K562 (cell line): ENCODE data around the gene NAA80. TPM values are rescaled to one million over a fixed set of nuclear protein-coding genes. Genes with fewer than 3 reads are reported as not detected.

Source experiments
- ATAC-seq: fragments of 200-7000 bp; cut with Tn5 transposase; 3 replicates; pipeline ENCODE4 v1.9.1; 2020; ENCODE audit warnings: moderate library complexity
- BruUV-seq: library from RNA; stranded (reverse); fragments of 400-500 nt; replicated peaks from 2 replicates; lab custom pipeline; 2021; lab: Mats Ljungman, UMichigan
- CTCF ChIA-PET: fragments of 300-600 bp; formaldehyde crosslinking; extraction: SDS; loops from one replicate; lab custom pipeline; 2021; ENCODE audit warnings: low intra/inter-chr PET ratio; lab: Yijun Ruan, JAX
- POLR2A ChIA-PET: fragments of 300-600, 350-650 bp; sonication (Branson Sonifier 250); formaldehyde crosslinking; extraction: SDS; loops from one replicate; lab custom pipeline; 2021; ENCODE audit warnings: antibody characterized with exemption, inconsistent platforms; lab: Yijun Ruan, JAX
- DNase-seq, 4 experiments: peaks; one replicate each; pipeline versions ENCODE4 v3.0.0 to v3.0.0-alpha.2; 2011 to 2018; ENCODE audit warnings: low spot score in 3 of 4, mixed read lengths in 3 of 4; ENCODE audit errors: extremely low read depth in 1 of 4
- FAIRE-seq: peaks from 2 replicates; lab custom pipeline; 2011; peaks lifted over from hg19 to GRCh38; lab: Jason Lieb, UNC
- H2AFZ ChIP-seq: 2 replicates; pipeline ENCODE4 v1.6.0; 2011; ENCODE audit warnings: low read depth, low read length, control low read depth, inconsistent platforms
- H3K27ac ChIP-seq: fragments of 200-600 bp; 3 replicates; pipeline ENCODE4 v1.8.0; 2011; ENCODE audit warnings: low read depth, mild to moderate bottlenecking, control low read depth, inconsistent platforms, low read length, moderate library complexity, mixed read lengths; ENCODE audit errors: extremely low read depth
- H3K27me3 ChIP-seq, 2 experiments: fragments of 300-600 bp in 1 of 2; 2 replicates in 1 of 2; 3 replicates in 1 of 2; pipeline versions ENCODE4 v1.6.0 to v1.8.0; 2011; ENCODE audit warnings: inconsistent platforms in 2 of 2, low read length in 2 of 2, mild to moderate bottlenecking in 1 of 2, mixed read lengths in 1 of 2, moderate library complexity in 1 of 2; ENCODE audit not compliant: control insufficient read depth in 2 of 2, insufficient read depth in 2 of 2
- H3K36me3 ChIP-seq: fragments of 300-600 bp; 3 replicates; pipeline ENCODE4 v1.8.0; 2011; ENCODE audit warnings: mild to moderate bottlenecking, low read length, inconsistent platforms; ENCODE audit not compliant: control insufficient read depth, insufficient read depth
- H3K4me1 ChIP-seq, 2 experiments: fragments of 200-600 bp in 1 of 2; replicated peaks in 1 of 2; 2 replicates in 1 of 2; 3 replicates in 1 of 2; pipeline versions ENCODE4 v1.5.1 to v1.8.0; 2011; ENCODE audit warnings: inconsistent platforms in 2 of 2, low read length in 2 of 2, mild to moderate bottlenecking in 1 of 2, mixed read lengths in 1 of 2, moderate library complexity in 1 of 2; ENCODE audit not compliant: control insufficient read depth in 2 of 2, insufficient read depth in 2 of 2
- H3K4me2 ChIP-seq: 2 replicates; pipeline ENCODE4 v1.6.1; 2011; ENCODE audit warnings: low read length, control low read depth, inconsistent platforms, mixed read lengths; ENCODE audit not compliant: insufficient read depth
- H3K4me3 ChIP-seq: fragments of 200-600 bp; sonication (generic), shearing (Covaris generic); 2 replicates; pipeline ENCODE4 v1.5.1; 2016; ENCODE audit warnings: control low read depth, inconsistent platforms
- H3K79me2 ChIP-seq: fragments of 200-600 bp; 3 replicates; pipeline ENCODE4 v1.8.0; 2011; ENCODE audit warnings: low read length, inconsistent platforms; ENCODE audit not compliant: control insufficient read depth, insufficient read depth
- H3K9ac ChIP-seq, 2 experiments: 2 replicates each; pipeline versions ENCODE4 v1.6.0 to v1.6.1; 2011; ENCODE audit warnings: low read depth in 2 of 2, low read length in 2 of 2, control low read depth in 1 of 2, inconsistent platforms in 1 of 2, mild to moderate bottlenecking in 1 of 2, mixed read lengths in 1 of 2; ENCODE audit not compliant: insufficient read depth in 1 of 2
- H3K9me1 ChIP-seq: one replicate; pipeline ENCODE4 v1.6.0; 2011; ENCODE audit warnings: inconsistent platforms, mild to moderate bottlenecking, low read length, moderate library complexity; ENCODE audit not compliant: control insufficient read depth, insufficient read depth
- H3K9me3 ChIP-seq: replicated peaks from 2 replicates; pipeline ENCODE4 v1.5.1; 2011; ENCODE audit warnings: low read depth, low read length, inconsistent platforms; ENCODE audit not compliant: control insufficient read depth, insufficient read depth
- H4K20me1 ChIP-seq: replicated peaks from 2 replicates; pipeline ENCODE4 v1.6.1; 2011; ENCODE audit warnings: low read length, inconsistent platforms, mixed read lengths; ENCODE audit not compliant: control insufficient read depth, insufficient read depth
- ARID2 ChIP-seq: fragments of 450-650 bp; IDR thresholded peaks from 2 replicates; pipeline ENCODE4 v1.6.1; 2017; ENCODE audit warnings: antibody characterized with exemption, mild to moderate bottlenecking
- BRD9 ChIP-seq: fragments of 450-650 bp; IDR thresholded peaks from 2 replicates; pipeline ENCODE4 v1.6.1; 2018; ENCODE audit warnings: low read depth; ENCODE audit not compliant: partially characterized antibody
- GATAD2B ChIP-seq: fragments of 450-650 bp; IDR thresholded peaks from 2 replicates; pipeline ENCODE4 v1.6.1; 2017; ENCODE audit warnings: mild to moderate bottlenecking, borderline replicate concordance
- HIVEP1 ChIP-seq: fragments of 250-450 bp; sonication (Bioruptor Pico); IDR thresholded peaks from 2 replicates; pipeline ENCODE4 v1.4.0; 2020; ENCODE audit warnings: mild to moderate bottlenecking
- IRF2 ChIP-seq: sonication (generic); formaldehyde crosslinking; IDR thresholded peaks from 2 replicates; pipeline ENCODE4 v1.8.1; 2022; ENCODE audit warnings: mild to moderate bottlenecking, missing genetic modification reagents
- MEF2D ChIP-seq: conservative IDR thresholded peaks from 2 replicates; pipeline ENCODE4 v1.6.1; 2016; ENCODE audit warnings: low read depth, missing genetic modification characterization, missing compliant biosample characterization
- TCF3 ChIP-seq: sonication (generic); formaldehyde crosslinking; IDR thresholded peaks from 2 replicates; pipeline ENCODE4 v1.4.0; 2020; ENCODE audit warnings: mild to moderate bottlenecking, missing genetic modification reagents
- XRCC3 ChIP-seq: fragments of 450-650 bp; IDR thresholded peaks from 2 replicates; pipeline ENCODE4 v1.6.1; 2017; ENCODE audit warnings: mild to moderate bottlenecking, moderate library complexity
- ZBTB7A ChIP-seq: IDR thresholded peaks from 2 replicates; pipeline ENCODE4 v1.6.1; 2011; ENCODE audit warnings: low read depth, mild to moderate bottlenecking, low read length, moderate library complexity, borderline replicate concordance; ENCODE audit not compliant: control insufficient read depth
- ZEB2 ChIP-seq: fragments of 450-650 bp; IDR thresholded peaks from 2 replicates; pipeline ENCODE4 v1.6.1; 2016
- ZNF134 ChIP-seq: fragments of 250-450 bp; sonication (Bioruptor Pico); conservative IDR thresholded peaks from 2 replicates; pipeline ENCODE4 v1.4.0; 2020
- ZNF212 ChIP-seq: fragments of 450-650 bp; formaldehyde crosslinking; IDR thresholded peaks from 2 replicates; pipeline ENCODE4 v1.4.0; 2020; ENCODE audit warnings: mild to moderate bottlenecking
- ZNF707 ChIP-seq: fragments of 250-450 bp; sonication (Bioruptor Pico); conservative IDR thresholded peaks from 2 replicates; pipeline ENCODE4 v1.8.0; 2022; ENCODE audit warnings: inconsistent platforms, mild to moderate bottlenecking, moderate library complexity
- WGBS: fragments of 100-300 bp; shearing (Covaris generic); methylation state at CpG from one replicate; pipeline ENCODE4 v1.1.6; 2016; ENCODE audit warnings: low coverage, mixed read lengths; ENCODE audit not compliant: insufficient coverage; ENCODE audit errors: missing lambda C conversion rate; 5-methylcytosine and 5-hydroxymethylcytosine counted together
- in situ Hi-C: fragments of 300-500 bp; cut with MboI; formaldehyde crosslinking; loops from 4 replicates; pipeline ENCODE4 v1.15.0; 2018; ENCODE audit warnings: inconsistent platforms, mixed read lengths
- intact Hi-C: fragments of 100-400 bp; cut with micrococcal nuclease; formaldehyde crosslinking; loops from 2 replicates; pipeline ENCODE4 v1.14.2; 2022
- polyA plus RNA-seq, 8 experiments: library from polyadenylated mRNA; depleted of rRNA in 4 of 8; stranded (reverse) in 5 of 8; unstranded in 3 of 8; fragments of >200 nt; fragmentation: Nextera tagmentation in 2 of 8; fragmentation: Illumina TruSeq in 1 of 8; extraction: Ambion mirVana in 2 of 8; extraction: Trizol in 1 of 8; gene quantifications; 2 replicates each; pipeline versions ENCODE4 v1.2.1 to v1.2.3, GENCODE V29; 2011 to 2014; ENCODE audit warnings: inconsistent platforms in 1 of 8, missing spikeins in 1 of 8
- total RNA-seq, 7 experiments: library from RNA; depleted of rRNA in 6 of 7; stranded (reverse); fragments of >200 nt in 6 of 7; fragmentation: Illumina TruSeq in 2 of 7; extraction: Trizol in 2 of 7; gene quantifications; 2 replicates each; pipeline versions ENCODE4 v1.2.1 to v1.2.3, GENCODE V29; 2011 to 2021; ENCODE audit warnings: low replicate concordance in 1 of 7
- TF ChIP-seq, protein P1 (sequence below): fragments of 450-650 bp; formaldehyde crosslinking; IDR thresholded peaks from 2 replicates; pipeline ENCODE4 v1.4.0; 2020; ENCODE audit warnings: mild to moderate bottlenecking, moderate library complexity
- TF ChIP-seq, protein P2 (sequence below): fragments of 450-650 bp; IDR thresholded peaks from 2 replicates; pipeline ENCODE4 v1.6.1; 2017; ENCODE audit warnings: mild to moderate bottlenecking, moderate library complexity
- TF ChIP-seq, protein P3 (sequence below): IDR thresholded peaks from 2 replicates; pipeline ENCODE4 v1.6.1; 2011; ENCODE audit warnings: borderline replicate concordance, low read depth, mild to moderate bottlenecking, moderate library complexity, low read length; ENCODE audit not compliant: insufficient read depth, poor library complexity, severe bottlenecking
- TF ChIP-seq, protein P4 (sequence below): fragments of 250-450 bp; sonication (Bioruptor Pico); IDR thresholded peaks from 2 replicates; pipeline ENCODE4 v1.9.0; 2021; ENCODE audit warnings: mild to moderate bottlenecking
- TF ChIP-seq, protein P5 (sequence below): sonication (generic); formaldehyde crosslinking; IDR thresholded peaks from 2 replicates; pipeline ENCODE4 v1.9.0; 2022; ENCODE audit warnings: mild to moderate bottlenecking, missing genetic modification reagents

The NAA80 gene
- total and polyA plus RNA-seq, 9 of the 15 experiments (the other 6 are each of a cell fraction or from before 2014, with no cell fraction given), result 0.82 to 24.0 (median 8.6) TPM

DNA sequence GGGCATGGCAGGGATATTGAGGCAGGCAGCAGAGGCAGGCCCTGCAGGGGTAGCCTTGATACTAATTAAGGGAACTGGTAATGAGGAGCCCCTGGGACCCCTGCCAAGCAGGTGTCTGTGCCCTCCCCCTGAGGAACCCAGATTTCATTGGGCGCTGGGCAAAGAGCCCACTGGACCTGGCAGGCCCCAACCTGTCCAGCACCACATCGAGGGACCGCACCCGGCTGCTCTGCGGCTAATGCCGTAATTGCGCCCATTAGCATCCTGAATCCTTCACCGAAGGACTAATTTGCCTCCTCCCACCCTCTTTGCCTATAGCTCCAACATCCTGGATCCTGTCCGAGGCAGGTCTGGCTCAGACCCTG is 44.0 kb downstream of the NAA80 start:
- Histone ChIP-seq H3K4me3 (no peak overlapping the region), H3K9me3 (peaks cover 4% of the 10 kb centered on the region; the same call in 1 of the 2 replicates), H3K36me3 (peaks cover 30% of the 10 kb centered on the region; the same call in 2 of the 3 replicates), H3K27me3 (no peaks in the 10 kb centered on the region), H3K4me2 (no peak overlapping the region), H3K79me2 (no peaks in the 10 kb centered on the region; the same call in 2 of the 3 replicates), H3K4me1 (peaks cover 0 to 31% of the 10 kb centered on the region in 2 experiments; a peak in 2 of 5 replicates), H2AFZ (no peak overlapping the region), H4K20me1 (no peaks in the 10 kb centered on the region), H3K9me1 (no peaks in the 10 kb centered on the region), H3K27ac (no peak overlapping the region), H3K9ac (peak overlapping the region in 1 of 2 experiments; percentile 17; a peak in 1 of 4 replicates)
- no peak for DNase-seq
- intact Hi-C loops, result no loop called here
- in situ Hi-C loops, result no loop called here
- no TSS peak for BruUV-seq
- no peak for TF ChIP-seq MEF2D
- TF ChIP-seq, protein P1, sequence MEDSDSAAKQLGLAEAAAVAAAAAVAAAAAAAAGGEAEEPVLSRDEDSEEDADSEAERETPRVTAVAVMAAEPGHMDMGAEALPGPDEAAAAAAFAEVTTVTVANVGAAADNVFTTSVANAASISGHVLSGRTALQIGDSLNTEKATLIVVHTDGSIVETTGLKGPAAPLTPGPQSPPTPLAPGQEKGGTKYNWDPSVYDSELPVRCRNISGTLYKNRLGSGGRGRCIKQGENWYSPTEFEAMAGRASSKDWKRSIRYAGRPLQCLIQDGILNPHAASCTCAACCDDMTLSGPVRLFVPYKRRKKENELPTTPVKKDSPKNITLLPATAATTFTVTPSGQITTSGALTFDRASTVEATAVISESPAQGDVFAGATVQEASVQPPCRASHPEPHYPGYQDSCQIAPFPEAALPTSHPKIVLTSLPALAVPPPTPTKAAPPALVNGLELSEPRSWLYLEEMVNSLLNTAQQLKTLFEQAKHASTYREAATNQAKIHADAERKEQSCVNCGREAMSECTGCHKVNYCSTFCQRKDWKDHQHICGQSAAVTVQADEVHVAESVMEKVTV (CRISPR knock-in tag), result no peak
- no peak for TF ChIP-seq BRD9
- no peak for TF ChIP-seq ARID2
- TF ChIP-seq ZNF707 (CRISPR knock-in tag), result no peak
- TF ChIP-seq ZEB2, result no peak
- TF ChIP-seq, protein P2, sequence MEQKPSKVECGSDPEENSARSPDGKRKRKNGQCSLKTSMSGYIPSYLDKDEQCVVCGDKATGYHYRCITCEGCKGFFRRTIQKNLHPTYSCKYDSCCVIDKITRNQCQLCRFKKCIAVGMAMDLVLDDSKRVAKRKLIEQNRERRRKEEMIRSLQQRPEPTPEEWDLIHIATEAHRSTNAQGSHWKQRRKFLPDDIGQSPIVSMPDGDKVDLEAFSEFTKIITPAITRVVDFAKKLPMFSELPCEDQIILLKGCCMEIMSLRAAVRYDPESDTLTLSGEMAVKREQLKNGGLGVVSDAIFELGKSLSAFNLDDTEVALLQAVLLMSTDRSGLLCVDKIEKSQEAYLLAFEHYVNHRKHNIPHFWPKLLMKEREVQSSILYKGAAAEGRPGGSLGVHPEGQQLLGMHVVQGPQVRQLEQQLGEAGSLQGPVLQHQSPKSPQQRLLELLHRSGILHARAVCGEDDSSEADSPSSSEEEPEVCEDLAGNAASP, result no peak
- no peak for TF ChIP-seq GATAD2B
- TF ChIP-seq ZNF134 (CRISPR knock-in tag), result no peak
- TF ChIP-seq, protein P3, sequence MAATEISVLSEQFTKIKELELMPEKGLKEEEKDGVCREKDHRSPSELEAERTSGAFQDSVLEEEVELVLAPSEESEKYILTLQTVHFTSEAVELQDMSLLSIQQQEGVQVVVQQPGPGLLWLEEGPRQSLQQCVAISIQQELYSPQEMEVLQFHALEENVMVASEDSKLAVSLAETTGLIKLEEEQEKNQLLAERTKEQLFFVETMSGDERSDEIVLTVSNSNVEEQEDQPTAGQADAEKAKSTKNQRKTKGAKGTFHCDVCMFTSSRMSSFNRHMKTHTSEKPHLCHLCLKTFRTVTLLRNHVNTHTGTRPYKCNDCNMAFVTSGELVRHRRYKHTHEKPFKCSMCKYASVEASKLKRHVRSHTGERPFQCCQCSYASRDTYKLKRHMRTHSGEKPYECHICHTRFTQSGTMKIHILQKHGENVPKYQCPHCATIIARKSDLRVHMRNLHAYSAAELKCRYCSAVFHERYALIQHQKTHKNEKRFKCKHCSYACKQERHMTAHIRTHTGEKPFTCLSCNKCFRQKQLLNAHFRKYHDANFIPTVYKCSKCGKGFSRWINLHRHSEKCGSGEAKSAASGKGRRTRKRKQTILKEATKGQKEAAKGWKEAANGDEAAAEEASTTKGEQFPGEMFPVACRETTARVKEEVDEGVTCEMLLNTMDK, result no peak
- no peak for TF ChIP-seq IRF2 (CRISPR knock-in tag)
- no peak for TF ChIP-seq ZNF212
- TF ChIP-seq TCF3 (CRISPR knock-in tag), result no peak
- no peak for TF ChIP-seq XRCC3
- TF ChIP-seq, protein P4, sequence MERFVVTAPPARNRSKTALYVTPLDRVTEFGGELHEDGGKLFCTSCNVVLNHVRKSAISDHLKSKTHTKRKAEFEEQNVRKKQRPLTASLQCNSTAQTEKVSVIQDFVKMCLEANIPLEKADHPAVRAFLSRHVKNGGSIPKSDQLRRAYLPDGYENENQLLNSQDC (CRISPR knock-in tag), result no peak
- TF ChIP-seq, protein P5, sequence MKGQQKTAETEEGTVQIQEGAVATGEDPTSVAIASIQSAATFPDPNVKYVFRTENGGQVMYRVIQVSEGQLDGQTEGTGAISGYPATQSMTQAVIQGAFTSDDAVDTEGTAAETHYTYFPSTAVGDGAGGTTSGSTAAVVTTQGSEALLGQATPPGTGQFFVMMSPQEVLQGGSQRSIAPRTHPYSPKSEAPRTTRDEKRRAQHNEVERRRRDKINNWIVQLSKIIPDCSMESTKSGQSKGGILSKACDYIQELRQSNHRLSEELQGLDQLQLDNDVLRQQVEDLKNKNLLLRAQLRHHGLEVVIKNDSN (CRISPR knock-in tag), result no peak
- no peak for TF ChIP-seq ZBTB7A
- TF ChIP-seq HIVEP1 (CRISPR knock-in tag), result no peak
- FAIRE-seq, result no peak
- CTCF ChIA-PET, result no interaction called here
- 93% methylated on average over 6 of the region's 9 CpGs for WGBS
- POLR2A ChIA-PET, result no interaction called here
- no peak for ATAC-seq
